Stimulated activated naive CD8-positive, alpha-beta T cell treated with anti-CD3 and anti-CD28 coated beads, Interleukin-15, Interleukin-2, amounts not matched to agents 100 ng/mL and 50 ng/mL, for 24 hours (primary cell): ENCODE measurements around the gene BRAP.
"Not testable (repeated sequence)": the region's sequence is repeated elsewhere in the genome, so short reads cannot be mapped to it uniquely, and the experiment has no call there.

Source experiments
- H3K27ac Mint-ChIP-seq: one replicate; pipeline ENCODE4 v1.8.0; 2021; ENCODE audit warnings: mild to moderate bottlenecking, mixed read lengths
- H3K27me3 Mint-ChIP-seq: one replicate; pipeline ENCODE4 v1.8.0; 2021; ENCODE audit warnings: mixed read lengths
- H3K36me3 Mint-ChIP-seq: one replicate; pipeline ENCODE4 v1.8.0; 2021; ENCODE audit warnings: low read depth, mixed read lengths
- H3K4me1 Mint-ChIP-seq: one replicate; pipeline ENCODE4 v1.8.0; 2021; ENCODE audit warnings: low read depth, mixed read lengths
- H3K4me3 Mint-ChIP-seq: one replicate; pipeline ENCODE4 v1.8.0; 2021; ENCODE audit warnings: mild to moderate bottlenecking, mixed read lengths
- H3K9me3 Mint-ChIP-seq: one replicate; pipeline ENCODE4 v1.8.0; 2021; ENCODE audit warnings: mixed read lengths

The BRAP gene

GRCh38 chr12:111687952-111688351 lies 2.2 kb upstream of the BRAP start:
- H3K4me1 Mint-ChIP-seq, result peaks cover 37% of the 10 kb centered on the region
- peak overlapping the region; percentile 24 for H3K4me3 Mint-ChIP-seq
- no peaks in the 10 kb centered on the region for H3K27me3 Mint-ChIP-seq
- no peaks in the 10 kb centered on the region for H3K9me3 Mint-ChIP-seq
- H3K36me3 Mint-ChIP-seq, result peaks cover 15% of the 10 kb centered on the region
- H3K27ac Mint-ChIP-seq, result no peak overlapping the region

DNA sequence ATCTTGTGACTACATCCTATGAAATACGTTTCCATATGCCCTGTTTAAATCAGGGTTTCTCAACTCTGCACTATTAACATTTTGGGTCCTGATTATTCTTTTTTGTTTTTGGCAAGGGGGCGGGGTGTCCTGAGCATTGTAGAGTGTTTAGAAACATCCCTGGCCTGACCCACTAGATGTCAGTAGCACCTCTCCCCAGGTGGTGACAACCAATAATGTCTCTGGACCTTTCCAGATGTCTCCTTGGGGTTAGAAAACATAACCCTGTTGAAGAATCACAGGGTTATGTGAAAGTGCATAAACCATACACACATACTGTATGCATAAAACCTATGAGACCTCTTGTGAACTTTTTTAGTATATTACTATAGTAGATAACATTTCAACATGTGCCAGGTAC lies 1.5 kb upstream of the BRAP start:
- no peaks in the 10 kb centered on the region for H3K9me3 Mint-ChIP-seq
- no peaks in the 10 kb centered on the region for H3K27me3 Mint-ChIP-seq
- peaks cover 37% of the 10 kb centered on the region for H3K4me1 Mint-ChIP-seq
- H3K27ac Mint-ChIP-seq, result no peak overlapping the region
- H3K36me3 Mint-ChIP-seq, result peaks cover 22% of the 10 kb centered on the region
- H3K4me3 Mint-ChIP-seq, result peak overlapping the region; percentile 98

- H3K27ac Mint-ChIP-seq, result peak overlapping the region; percentile 81
- H3K9me3 Mint-ChIP-seq, result no peaks in the 10 kb centered on the region
- H3K36me3 Mint-ChIP-seq, result peaks cover 28% of the 10 kb centered on the region
- H3K27me3 Mint-ChIP-seq, result no peaks in the 10 kb centered on the region
- peak overlapping the region; percentile 98 for H3K4me3 Mint-ChIP-seq
- peaks cover 37% of the 10 kb centered on the region for H3K4me1 Mint-ChIP-seq
Measured at GRCh38 chr12:111686574-111687105, 884 bp upstream of the BRAP start.

DNA sequence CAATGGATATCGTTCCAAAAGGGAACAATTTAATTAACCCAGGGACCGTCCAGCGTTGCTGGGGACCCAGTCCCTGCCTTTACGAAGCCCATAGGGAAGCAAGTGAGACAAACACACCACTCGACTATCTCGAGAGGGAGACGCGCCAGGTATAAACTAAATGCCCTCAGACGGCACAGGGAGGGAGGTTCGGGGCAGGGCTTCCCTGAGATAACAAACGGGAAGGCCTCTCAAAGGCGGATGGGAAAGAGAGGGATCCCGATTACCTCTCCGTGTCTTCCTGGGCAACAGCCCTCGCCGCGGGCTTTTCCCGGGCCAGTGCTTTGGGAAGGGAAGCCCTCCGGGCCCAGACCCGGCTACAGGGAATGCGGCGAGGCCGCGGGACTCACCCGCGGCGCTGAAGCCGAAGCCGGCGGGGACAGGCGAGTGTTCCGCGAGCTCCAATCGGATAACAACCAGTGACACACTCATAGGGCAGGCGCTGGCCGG lies 390 bp downstream of the BRAP start:
- peaks cover 32% of the 10 kb centered on the region for H3K36me3 Mint-ChIP-seq
- peak overlapping the region; percentile 98 for H3K4me3 Mint-ChIP-seq
- no peaks in the 10 kb centered on the region for H3K27me3 Mint-ChIP-seq
- peaks cover 37% of the 10 kb centered on the region for H3K4me1 Mint-ChIP-seq
- no peaks in the 10 kb centered on the region for H3K9me3 Mint-ChIP-seq
- peak overlapping the region; percentile 91 for H3K27ac Mint-ChIP-seq

DNA sequence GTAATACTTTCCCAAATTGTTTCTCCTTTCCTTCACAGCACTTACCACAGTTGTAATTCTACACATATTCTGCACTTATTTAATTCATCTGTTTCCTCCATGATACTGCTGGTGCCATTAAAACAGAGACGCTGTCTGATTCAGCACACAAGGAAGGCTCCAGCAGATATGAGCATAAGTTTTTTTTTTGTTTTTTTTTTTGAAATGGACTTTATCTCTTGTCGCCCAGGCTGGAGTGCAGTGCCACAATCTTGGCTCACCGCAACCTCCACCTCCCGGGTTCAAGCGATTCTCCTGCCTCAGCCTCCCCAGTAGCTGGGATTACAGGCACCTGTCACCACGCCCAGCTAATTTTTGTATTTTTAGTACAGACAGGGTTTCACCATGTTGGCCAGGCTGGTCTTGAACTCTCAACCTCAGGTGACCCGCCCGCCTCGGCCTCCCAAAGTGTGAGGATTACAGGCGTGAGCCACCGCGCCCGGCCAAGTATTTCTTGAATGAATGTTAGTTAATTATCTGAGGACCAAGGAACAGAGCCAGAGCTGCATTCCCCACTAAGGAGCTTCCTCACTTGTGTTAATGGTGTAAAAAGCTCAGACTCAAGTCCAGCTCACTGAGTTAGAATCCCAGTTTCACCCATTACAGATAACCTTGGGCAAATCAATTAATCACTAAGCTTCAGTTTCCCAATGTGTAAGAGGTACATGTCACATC lies 1.1 kb downstream of the BRAP start:
- not testable (repeated sequence) for H3K27me3 Mint-ChIP-seq, H3K9me3 Mint-ChIP-seq
- Mint-ChIP-seq H3K27ac (peak overlapping the region; percentile 91), H3K4me1 (peaks cover 37% of the 10 kb centered on the region), H3K36me3 (peaks cover 32% of the 10 kb centered on the region), H3K4me3 (peak overlapping the region; percentile 98)

GRCh38 chr12:111677186-111677585 lies 8.6 kb downstream of the BRAP start:
- H3K4me3 Mint-ChIP-seq, result no peak overlapping the region
- H3K36me3 Mint-ChIP-seq, result peaks cover 58% of the 10 kb centered on the region
- H3K27me3 Mint-ChIP-seq, result no peaks in the 10 kb centered on the region
- H3K27ac Mint-ChIP-seq, result no peak overlapping the region
- H3K4me1 Mint-ChIP-seq, result no peaks in the 10 kb centered on the region
- no peaks in the 10 kb centered on the region for H3K9me3 Mint-ChIP-seq

- H3K4me1 Mint-ChIP-seq, result no peaks in the 10 kb centered on the region
- no peaks in the 10 kb centered on the region for H3K27me3 Mint-ChIP-seq
Measured at GRCh38 chr12:111673503-111673902, 12.3 kb downstream of the BRAP start.

GRCh38 chr12:111672822-111673381 lies 12.9 kb downstream of the BRAP start:
- Mint-ChIP-seq H3K4me3 (no peak overlapping the region), H3K36me3 (peaks cover 44% of the 10 kb centered on the region), H3K9me3 (no peaks in the 10 kb centered on the region)

More at GRCh38 chr12:111673503-111673902, 12.3 kb downstream of the BRAP start:
- H3K9me3 Mint-ChIP-seq, result no peaks in the 10 kb centered on the region
- H3K27ac Mint-ChIP-seq, result no peak overlapping the region
- no peak overlapping the region for H3K4me3 Mint-ChIP-seq
- H3K36me3 Mint-ChIP-seq, result peaks cover 46% of the 10 kb centered on the region

GRCh38 chr12:111664961-111665865 lies 20.5 kb downstream of the BRAP start:
- no peaks in the 10 kb centered on the region for H3K27me3 Mint-ChIP-seq
- peaks cover 51% of the 10 kb centered on the region for H3K36me3 Mint-ChIP-seq
- H3K4me1 Mint-ChIP-seq, result peaks cover 5% of the 10 kb centered on the region
- no peak overlapping the region for H3K4me3 Mint-ChIP-seq
- no peaks in the 10 kb centered on the region for H3K9me3 Mint-ChIP-seq
- peak overlapping the region; percentile 21 for H3K27ac Mint-ChIP-seq

More at GRCh38 chr12:111672822-111673381, 12.9 kb downstream of the BRAP start:
- Mint-ChIP-seq H3K27me3 (no peaks in the 10 kb centered on the region), H3K27ac (no peak overlapping the region), H3K4me1 (no peaks in the 10 kb centered on the region)

DNA sequence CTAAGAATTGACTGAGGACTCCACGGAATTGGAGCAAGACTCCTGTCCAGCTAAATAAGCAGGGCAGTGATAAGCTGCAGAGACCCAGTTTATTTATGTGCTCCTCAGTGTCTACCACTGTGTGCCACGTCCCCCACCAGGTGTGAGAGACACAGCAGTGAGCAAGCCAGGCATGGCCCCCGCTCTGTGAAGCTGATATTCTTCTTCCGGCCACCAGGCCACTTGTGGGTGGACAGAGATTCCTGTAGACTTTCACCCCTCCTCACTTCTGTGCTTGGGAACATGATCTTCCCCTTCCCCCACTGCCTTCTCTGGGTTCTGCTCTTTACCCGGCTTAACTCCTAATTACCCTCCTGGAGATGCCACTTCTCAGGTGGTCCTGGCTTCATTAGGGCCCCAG lies 21.3 kb downstream of the BRAP start:
- Mint-ChIP-seq H3K4me1 (peaks cover 5% of the 10 kb centered on the region), H3K4me3 (no peak overlapping the region), H3K27ac (no peak overlapping the region), H3K27me3 (no peaks in the 10 kb centered on the region), H3K36me3 (peaks cover 51% of the 10 kb centered on the region), H3K9me3 (no peaks in the 10 kb centered on the region)

GRCh38 chr12:111656016-111656415 lies 29.7 kb downstream of the BRAP start:
- Mint-ChIP-seq H3K4me3 (no peak overlapping the region), H3K4me1 (no peaks in the 10 kb centered on the region), H3K27me3 (no peaks in the 10 kb centered on the region), H3K27ac (no peak overlapping the region), H3K9me3 (no peaks in the 10 kb centered on the region), H3K36me3 (peaks cover 44% of the 10 kb centered on the region)

- Mint-ChIP-seq H3K4me3 (no peak overlapping the region), H3K4me1 (no peaks in the 10 kb centered on the region), H3K27me3 (no peaks in the 10 kb centered on the region), H3K27ac (no peak overlapping the region), H3K36me3 (peaks cover 42% of the 10 kb centered on the region), H3K9me3 (no peaks in the 10 kb centered on the region)
Measured at GRCh38 chr12:111655356-111655755, 30.4 kb downstream of the BRAP start.

GRCh38 chr12:111653596-111653995 lies 32.2 kb downstream of the BRAP start:
- H3K27ac Mint-ChIP-seq, result no peak overlapping the region
- no peak overlapping the region for H3K4me3 Mint-ChIP-seq
- H3K36me3 Mint-ChIP-seq, result peaks cover 33% of the 10 kb centered on the region
- no peaks in the 10 kb centered on the region for H3K27me3 Mint-ChIP-seq
- H3K4me1 Mint-ChIP-seq, result no peaks in the 10 kb centered on the region
- H3K9me3 Mint-ChIP-seq, result no peaks in the 10 kb centered on the region

- not testable (repeated sequence) for H3K4me1 Mint-ChIP-seq, H3K9me3 Mint-ChIP-seq, H3K27ac Mint-ChIP-seq, H3K4me3 Mint-ChIP-seq, H3K27me3 Mint-ChIP-seq
- H3K36me3 Mint-ChIP-seq, result peaks cover 30% of the 10 kb centered on the region
Measured at GRCh38 chr12:111652530-111652929, 33.2 kb downstream of the BRAP start.

GRCh38 chr12:111650912-111651311 lies 34.8 kb downstream of the BRAP start:
- H3K9me3 Mint-ChIP-seq, result no peaks in the 10 kb centered on the region
- no peaks in the 10 kb centered on the region for H3K4me1 Mint-ChIP-seq
- peaks cover 36% of the 10 kb centered on the region for H3K36me3 Mint-ChIP-seq
- H3K27ac Mint-ChIP-seq, result no peak overlapping the region
- H3K27me3 Mint-ChIP-seq, result no peaks in the 10 kb centered on the region
- H3K4me3 Mint-ChIP-seq, result no peak overlapping the region
